ENCODE results near the gene IL1RAPL1.

IL1RAPL1 gene

DNA sequence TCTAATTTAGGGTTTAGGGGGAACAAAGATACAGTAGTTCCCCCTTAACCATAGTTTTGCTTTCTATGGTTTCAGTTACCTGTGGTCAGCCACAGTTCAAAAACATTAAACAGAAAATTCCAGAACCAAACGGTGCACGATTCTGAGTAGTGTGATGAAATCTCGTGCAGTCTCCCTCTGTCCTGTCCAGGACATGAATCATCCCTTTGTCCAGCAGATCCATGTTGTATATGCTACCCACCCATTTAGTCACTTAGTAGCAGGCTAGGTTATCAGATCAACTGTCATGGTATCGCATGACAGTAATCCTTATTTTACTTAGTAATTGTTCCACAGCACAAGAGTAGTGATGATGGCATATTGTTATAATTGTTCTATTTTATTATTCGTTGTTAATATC, 556.1 kb downstream of the IL1RAPL1 start:
- H3K4me3 ChIP-seq (ENCODE audit: low read depth, low read length), result no peak overlapping the region
- TF ChIP-seq, protein P1, sequence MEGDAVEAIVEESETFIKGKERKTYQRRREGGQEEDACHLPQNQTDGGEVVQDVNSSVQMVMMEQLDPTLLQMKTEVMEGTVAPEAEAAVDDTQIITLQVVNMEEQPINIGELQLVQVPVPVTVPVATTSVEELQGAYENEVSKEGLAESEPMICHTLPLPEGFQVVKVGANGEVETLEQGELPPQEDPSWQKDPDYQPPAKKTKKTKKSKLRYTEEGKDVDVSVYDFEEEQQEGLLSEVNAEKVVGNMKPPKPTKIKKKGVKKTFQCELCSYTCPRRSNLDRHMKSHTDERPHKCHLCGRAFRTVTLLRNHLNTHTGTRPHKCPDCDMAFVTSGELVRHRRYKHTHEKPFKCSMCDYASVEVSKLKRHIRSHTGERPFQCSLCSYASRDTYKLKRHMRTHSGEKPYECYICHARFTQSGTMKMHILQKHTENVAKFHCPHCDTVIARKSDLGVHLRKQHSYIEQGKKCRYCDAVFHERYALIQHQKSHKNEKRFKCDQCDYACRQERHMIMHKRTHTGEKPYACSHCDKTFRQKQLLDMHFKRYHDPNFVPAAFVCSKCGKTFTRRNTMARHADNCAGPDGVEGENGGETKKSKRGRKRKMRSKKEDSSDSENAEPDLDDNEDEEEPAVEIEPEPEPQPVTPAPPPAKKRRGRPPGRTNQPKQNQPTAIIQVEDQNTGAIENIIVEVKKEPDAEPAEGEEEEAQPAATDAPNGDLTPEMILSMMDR (IDR thresholded peaks at IDR 0.05; ENCODE audit: low read depth, low read length), result no peak
- DNase-seq (ENCODE audit: low read depth, low spot score), result no peak
- in situ Hi-C loops (cut with HindIII; ENCODE audit: low sequenced_read_pairs), result no loop called here

DNA sequence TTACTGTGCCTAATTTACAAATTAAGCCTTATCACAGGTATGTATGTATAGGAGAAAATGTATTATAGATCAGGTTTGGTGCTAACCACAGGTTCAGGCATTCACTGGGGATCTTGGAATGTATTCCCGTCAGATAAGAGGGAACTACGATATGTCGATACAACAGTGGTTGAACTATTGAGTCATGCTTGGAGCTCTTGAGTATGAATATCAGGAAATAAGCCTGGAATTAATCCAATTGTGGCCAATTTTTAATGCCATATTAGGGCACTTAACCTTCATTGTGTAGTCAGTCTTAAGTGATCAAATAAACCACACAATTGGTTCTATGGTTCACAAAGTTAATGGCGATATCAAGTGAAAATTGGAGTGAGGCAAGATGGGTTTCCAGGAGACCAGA, 556.5 kb downstream of the IL1RAPL1 start:
- DNase-seq (ENCODE audit: low read depth, low spot score), result no peak
- in situ Hi-C loops (cut with HindIII; ENCODE audit: low sequenced_read_pairs), result no loop called here
- H3K4me3 ChIP-seq (ENCODE audit: low read depth, low read length), result no peak overlapping the region
- TF ChIP-seq, protein P1 (IDR thresholded peaks at IDR 0.05; ENCODE audit: low read depth, low read length), result no peak

DNA sequence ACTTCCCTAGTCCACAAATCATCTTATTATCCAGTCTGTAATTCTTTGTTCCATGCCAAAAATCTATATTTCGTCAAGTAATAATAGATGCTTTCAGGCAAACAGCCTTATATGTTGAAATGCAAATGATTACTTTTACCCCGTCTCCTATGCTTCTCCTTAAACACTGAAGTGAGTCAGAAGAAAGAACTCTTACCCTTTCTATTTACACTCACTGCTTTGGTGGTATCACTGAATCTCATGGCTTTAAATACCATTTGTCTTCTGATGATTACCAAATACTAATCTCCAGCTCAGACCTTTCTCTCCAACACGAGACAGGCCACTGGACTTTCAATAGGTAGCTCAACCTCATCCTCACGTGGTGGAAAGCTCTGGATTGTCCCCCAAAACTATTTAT, 558.1 kb downstream of the IL1RAPL1 start:
- H3K4me3 ChIP-seq (ENCODE audit: low read depth, low read length), result no peak overlapping the region
- in situ Hi-C loops (cut with HindIII; ENCODE audit: low sequenced_read_pairs), result no loop called here
- TF ChIP-seq, protein P1 (IDR thresholded peaks at IDR 0.05; ENCODE audit: low read depth, low read length), result no peak
- no peak for DNase-seq (ENCODE audit: low read depth, low spot score)

DNA sequence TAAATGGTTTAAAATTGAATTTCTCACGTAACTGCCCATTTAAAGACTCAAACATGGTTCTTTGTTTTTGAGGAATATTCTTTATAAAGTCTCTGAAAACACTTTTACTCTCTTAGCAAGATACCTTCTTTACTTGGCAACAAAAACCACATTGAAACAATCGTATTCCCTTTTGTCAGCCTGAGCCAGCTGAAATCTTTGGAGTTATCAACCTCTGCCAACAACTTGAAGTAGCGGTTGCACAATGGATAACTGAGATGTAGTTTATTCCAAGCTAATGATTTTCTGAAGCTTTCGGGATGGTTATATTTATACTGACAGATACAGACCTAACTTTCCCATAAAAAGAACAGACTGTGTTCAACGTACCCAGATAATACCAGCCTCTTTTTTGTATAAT, 561.3 kb downstream of the IL1RAPL1 start:
- TF ChIP-seq, protein P1 (IDR thresholded peaks at IDR 0.05; ENCODE audit: low read depth, low read length), result no peak
- no peak overlapping the region for H3K4me3 ChIP-seq (ENCODE audit: low read depth, low read length)
- DNase-seq (ENCODE audit: low read depth, low spot score), result no peak
- in situ Hi-C loops (cut with HindIII; ENCODE audit: low sequenced_read_pairs), result no loop called here

DNA sequence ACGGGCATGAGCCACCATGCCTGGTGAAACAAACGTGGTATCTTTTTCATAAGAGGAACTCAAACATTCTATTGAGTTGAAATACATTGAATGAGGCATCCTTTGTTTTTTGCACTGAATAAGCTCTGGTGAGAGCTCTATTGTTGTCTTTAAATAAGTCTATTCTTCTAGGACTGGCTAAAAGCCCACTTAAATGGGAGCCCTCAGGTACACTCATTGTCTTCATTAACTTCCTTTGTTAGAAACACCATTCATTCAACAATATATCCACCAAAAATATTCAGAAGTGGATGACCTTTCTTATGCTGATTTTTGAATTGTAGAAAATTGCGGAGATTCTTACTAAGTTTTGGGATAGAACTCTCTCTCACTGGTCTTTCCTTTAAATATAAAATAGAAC, 568.0 kb downstream of the IL1RAPL1 start:
- no peak for DNase-seq (ENCODE audit: low read depth, low spot score)
- TF ChIP-seq, protein P1 (IDR thresholded peaks at IDR 0.05; ENCODE audit: low read depth, low read length), result no peak
- H3K4me3 ChIP-seq (ENCODE audit: low read depth, low read length), result no peak overlapping the region
- in situ Hi-C loops (cut with HindIII; ENCODE audit: low sequenced_read_pairs), result no loop called here

DNA sequence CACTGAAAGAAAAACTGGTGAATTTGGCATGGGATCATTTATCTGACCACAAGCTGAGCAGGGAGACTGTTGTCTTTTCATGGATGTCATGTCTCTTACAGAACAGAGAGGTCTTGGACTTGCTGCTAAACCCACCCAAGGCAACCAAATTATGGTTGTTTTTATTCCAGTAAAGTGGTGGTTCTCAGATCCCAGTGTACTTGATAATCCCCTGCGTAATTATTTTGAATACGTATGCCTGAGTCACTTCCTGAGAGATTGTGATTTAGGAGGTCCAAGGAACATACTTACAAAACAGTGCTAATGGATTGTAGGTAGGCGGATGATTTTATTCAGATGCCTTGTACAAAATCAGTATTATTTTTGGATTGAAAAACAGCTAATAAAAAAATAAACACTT, 585.6 kb downstream of the IL1RAPL1 start:
- in situ Hi-C loops (cut with HindIII; ENCODE audit: low sequenced_read_pairs), result no loop called here
- TF ChIP-seq, protein P1 (IDR thresholded peaks at IDR 0.05; ENCODE audit: low read depth, low read length), result no peak
- no peak overlapping the region for H3K4me3 ChIP-seq (ENCODE audit: low read depth, low read length)
- DNase-seq (ENCODE audit: low read depth, low spot score), result peak; percentile 52

DNA sequence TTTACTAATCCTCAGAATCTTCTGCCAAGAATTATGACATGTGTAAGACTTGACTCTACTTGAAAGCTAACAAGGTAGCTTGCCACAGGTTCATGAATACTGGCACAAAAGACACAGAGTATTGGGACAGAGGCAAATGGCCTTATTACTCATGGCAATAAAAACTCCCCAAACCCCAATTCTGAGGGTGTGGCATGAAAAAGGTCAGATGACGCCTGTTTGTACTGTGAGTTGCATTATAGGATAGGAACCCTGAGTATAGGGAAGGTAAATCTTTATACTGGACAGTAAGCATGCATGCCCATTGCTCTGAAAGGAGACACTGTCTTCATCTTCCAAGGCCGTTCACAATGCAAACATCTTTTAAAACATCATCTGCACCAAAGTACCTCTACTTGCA, 600.0 kb downstream of the IL1RAPL1 start:
- no peak overlapping the region for H3K4me3 ChIP-seq (ENCODE audit: low read depth, low read length)
- no peak for DNase-seq (ENCODE audit: low read depth, low spot score)
- in situ Hi-C loops (cut with HindIII; ENCODE audit: low sequenced_read_pairs), result no loop called here
- TF ChIP-seq, protein P1 (IDR thresholded peaks at IDR 0.05; ENCODE audit: low read depth, low read length), result no peak
